Activated naive CD8-positive, alpha-beta T cell treated with anti-CD3 and anti-CD28 coated beads, Interleukin-2, amount 50 U/mL, for 16 hours (primary cell): ENCODE measurements around the gene CMKLR1.

Experiments used
- DNase-seq: peaks from one replicate; pipeline ENCODE4 v3.0.0-alpha.2; 2020; ENCODE audit warnings: low read depth, low spot score

CMKLR1 gene

DNA sequence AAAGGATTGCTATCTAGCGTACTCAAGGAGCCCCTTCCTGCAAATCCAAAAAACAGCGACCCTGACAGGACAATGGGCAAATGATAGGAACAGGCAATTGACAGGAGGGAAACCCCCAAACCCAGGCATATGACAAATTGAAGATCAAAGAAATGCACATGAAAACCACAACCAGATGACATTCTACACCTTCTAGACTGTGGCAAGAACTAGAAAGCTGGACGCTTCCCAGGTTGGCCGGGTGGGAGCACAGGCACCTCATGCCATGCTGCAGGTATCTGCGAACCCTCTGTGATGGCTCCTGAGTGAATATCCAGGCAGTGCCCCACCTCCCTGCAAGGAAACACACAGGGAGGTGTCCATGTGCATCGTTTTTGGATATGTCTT, 37.1 kb downstream of the CMKLR1 start:
- no peak for DNase-seq

DNA sequence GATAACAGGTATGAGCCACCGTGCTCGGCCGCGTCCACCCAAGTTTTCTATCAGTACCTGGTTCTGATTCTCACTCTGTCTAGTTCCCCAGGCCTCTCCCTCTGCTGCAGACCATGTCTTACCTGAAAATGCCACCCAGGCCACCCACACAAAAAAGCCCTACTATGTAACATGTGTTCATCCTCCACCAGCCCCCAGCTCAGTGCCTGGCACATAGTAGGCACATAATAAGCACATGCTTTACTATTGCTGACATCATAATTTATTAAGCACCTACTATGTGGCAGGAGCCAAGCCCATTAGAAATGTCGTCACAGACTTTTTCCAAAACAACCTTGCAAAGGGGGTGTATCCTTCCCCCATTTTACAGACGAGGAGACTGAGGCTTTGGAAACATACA, 37.8 kb downstream of the CMKLR1 start:
- DNase-seq: no peak

DNA sequence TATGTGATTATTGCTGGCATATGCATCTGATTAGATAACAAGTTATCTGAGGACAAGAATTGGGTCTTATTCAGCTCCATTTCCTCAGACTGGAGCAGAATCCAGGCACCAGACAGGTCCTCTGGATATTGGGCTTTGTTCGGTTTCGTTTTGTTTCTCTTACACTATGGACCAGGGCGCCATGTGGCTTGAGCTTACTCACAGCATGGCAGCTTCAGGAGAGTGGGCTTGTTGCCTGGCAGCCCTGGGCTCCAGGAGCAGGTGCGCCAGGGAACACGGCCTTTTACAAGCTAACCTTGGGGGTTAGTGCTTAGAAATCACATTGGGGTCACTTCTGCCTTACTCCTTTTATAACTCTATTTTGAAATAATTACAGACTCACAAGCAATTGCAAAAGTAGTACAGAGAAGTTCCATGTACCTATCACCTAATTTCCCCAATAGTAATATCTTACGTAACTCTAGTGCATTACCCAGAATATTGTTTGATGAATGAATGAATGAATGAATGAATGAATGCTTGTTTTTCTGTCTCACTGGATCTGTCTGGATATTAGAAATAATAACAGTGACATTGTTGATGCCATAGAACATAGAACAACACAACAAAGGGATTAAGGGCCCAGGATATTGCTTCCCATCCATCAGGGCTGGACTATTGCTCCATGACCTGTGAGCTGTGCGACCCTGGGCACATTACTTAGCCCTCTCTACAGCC, 39.0 kb downstream of the CMKLR1 start:
- no peak for DNase-seq

DNA sequence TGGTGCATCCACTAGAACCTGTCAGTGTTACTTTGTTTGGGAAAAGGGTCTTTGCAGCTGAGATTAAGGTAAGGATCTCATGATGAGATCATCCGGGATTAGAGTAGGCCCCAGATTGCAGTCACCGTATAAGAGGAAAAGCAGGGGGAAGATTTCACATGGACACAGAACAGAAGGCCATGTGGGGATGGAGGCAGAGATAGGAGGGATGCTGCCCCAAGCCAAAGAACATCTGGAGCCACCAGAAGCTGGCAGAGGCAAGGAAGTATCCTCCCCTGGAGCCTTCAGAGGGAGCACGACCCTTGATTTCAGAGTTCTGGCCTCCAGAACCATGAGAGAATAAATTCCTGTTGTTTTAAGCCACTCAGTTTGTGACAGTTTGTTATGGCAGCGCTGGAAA, 39.6 kb downstream of the CMKLR1 start:
- no peak for DNase-seq

DNA sequence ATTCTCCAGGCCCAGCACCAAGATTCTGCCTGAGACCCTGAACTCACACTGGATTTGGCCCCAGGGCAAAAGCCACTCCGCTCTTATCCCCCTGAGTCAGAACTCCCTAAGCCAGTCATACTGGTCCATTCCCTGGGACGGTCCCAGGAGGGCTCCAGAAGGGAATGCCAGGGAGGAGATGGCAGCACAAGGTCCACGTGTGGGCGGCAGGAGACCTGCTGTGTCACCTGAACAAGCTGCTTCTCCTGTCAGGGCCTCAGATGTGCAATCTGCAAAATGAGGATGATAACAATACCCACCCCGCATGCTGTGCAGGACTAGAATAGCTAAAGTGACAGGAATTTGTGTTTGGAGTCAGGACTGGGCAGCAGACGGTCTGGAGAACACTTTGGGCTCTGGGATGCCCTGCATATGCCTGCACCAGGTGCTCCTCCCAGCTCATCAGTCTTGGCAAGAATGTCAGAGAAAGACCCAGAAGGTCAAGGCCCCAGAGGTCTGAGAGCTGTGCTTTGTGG, 40.3 kb downstream of the CMKLR1 start:
- DNase-seq: no peak

GRCh38 chr12:108297895-108298760, 41.0 kb downstream of the CMKLR1 start:
- DNase-seq: no peak

DNA sequence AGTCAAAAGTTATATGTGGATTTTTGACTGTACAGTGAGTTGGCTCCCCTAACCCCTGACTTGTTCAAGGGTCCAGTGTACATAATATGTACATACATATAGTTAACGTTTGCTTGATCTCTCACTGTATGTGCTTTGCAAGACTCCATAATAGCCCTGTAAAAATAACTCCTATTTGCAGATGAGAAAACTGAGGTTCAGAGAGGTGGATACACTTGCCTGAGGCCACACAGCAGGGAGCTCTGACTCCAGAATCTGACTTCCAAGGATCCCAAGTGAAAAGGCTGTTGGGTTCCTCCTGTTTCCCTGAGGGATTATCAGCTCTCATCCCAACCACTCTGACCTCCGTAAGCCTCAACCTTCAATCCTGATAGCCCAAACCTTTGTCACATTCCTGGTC, 41.7 kb downstream of the CMKLR1 start:
- no peak for DNase-seq

- no peak for DNase-seq
Measured at GRCh38 chr12:108296945-108297344, 42.2 kb downstream of the CMKLR1 start.

DNA sequence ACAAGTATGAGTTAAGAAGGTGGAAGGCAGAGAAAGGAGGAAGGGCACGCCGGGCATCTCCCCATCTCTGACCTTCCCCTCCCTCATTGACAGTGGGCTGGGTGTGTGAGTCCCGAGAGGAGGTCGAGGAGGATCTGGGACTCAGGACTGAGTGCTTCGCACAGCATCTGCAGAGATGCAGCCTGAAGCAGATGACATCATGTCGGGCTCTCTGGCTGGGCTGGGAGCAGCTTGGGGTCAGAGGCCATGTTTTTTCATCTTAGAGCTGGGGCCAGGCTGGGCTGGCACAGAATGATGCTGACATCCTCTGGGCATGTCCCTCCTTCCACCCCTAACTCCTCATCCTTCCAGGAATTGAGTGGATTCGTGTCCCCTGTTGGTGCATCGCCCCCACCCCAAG, 43.5 kb downstream of the CMKLR1 start:
- no peak for DNase-seq

DNA sequence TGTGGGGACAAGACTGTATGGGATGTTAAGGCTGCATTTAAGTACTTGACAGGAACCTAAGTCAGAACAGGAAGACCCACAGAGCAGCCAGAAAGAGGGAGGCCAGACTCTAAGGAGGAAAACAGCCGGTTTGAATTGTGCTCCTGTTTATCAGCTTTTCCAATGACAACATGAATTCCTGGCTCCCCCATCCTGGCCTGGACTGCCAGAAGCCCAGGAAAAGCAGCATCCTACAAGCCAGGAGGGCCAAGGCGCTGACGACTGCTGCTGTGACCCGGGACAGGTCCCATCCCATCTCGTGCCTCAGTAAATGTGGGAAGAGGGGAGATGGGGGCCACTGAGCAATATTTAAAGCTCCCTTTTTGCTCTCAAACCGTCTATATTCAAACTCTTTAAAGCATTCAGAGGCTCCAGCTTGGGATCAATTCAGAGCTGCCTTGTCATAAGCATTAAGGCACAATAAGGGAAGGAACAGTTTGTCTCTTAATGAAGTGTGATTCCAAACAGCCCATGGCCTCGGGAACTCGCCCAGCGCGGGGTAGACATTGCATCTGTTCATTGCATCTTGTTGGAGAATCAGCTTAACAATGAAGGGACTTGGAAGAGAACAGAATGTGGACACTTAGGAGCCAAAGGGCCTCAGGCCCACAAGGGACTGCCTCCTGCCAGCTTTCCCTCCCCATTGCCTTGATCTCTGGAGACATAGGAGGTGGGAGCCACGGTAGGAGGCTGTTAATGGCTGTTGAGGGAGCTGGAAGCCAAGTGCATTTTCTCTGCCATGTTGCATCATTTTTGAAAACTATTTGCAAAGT, 49.6 kb downstream of the CMKLR1 start:
- DNase-seq: no peak

DNA sequence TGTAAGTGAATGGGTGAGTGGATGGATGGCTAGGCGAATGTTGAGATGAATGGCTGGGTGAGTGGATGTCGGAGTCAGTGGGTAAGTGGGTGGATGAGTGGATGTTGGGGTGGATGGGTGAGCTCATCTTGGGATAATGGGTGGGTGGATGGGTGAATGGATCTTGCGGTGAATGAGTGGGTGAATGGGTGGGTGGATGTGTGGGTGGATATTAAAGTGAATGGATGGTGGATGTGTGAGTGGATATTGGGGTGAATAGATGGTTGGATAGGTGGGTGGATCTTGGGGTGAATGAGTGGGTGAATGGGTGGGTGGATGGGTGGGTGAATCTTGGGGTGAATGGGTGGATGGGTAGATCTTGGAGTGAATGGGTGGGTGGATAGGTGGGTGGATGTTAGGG, 51.9 kb downstream of the CMKLR1 start:
- DNase-seq: no peak

DNA sequence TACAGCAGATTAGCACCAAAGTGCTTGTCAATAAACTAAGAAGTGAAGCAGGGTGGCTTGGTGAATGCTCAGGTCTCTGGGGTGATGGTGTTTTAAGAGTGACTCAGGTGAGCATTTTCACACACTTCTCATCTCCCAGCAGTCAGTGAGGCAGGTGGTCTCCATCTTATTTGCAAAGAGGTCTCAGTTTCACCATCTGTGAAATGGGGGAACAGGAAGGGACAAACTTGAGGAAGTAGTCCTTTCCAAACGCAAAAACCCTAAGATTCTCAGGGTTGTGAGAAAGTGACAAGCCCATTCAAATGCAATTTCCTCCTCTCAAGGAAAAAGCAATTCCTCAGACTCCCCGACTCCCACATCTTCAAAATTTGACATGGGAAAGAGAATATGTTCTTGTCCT, 54.1 kb downstream of the CMKLR1 start:
- no peak for DNase-seq

DNA sequence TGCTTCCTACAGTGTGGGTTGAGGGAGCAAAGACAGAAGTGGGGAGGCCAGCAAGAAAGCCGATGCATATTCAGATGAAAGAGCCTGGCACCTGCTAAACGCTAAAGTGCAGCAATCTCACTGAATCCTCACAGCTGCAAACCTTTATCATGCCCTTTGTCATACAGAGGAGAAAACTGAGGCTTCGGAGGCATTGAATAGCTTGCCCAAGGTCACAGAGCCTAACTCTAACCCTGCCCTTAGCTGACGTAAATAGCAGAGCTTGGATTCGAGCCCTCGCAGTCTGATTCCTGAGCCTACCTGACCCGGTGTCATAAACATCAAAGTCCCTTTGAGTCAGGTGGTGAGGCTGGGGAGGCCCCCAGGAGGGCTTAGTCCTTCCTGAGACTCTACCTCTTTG, 54.9 kb downstream of the CMKLR1 start:
- no peak for DNase-seq

DNA sequence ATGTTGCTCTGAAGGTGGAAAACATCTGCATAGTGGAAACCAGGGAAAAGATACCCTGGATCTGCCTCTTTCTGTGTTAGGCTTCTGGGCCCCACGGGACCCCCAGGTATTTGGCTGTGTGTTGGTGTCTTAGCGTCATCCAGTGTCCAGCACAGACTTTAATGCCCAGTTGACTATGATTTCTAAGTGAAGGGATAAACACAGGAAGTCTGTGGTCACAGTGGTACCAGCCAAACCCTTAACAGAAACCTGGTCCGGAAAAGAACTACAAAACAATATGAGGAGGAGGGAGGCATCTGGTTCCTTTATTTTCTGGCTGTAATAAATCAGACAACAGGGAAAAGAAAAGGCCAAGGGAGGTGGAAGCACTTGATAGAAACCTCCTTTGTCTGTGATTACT, 56.4 kb downstream of the CMKLR1 start:
- DNase-seq: no peak

DNA sequence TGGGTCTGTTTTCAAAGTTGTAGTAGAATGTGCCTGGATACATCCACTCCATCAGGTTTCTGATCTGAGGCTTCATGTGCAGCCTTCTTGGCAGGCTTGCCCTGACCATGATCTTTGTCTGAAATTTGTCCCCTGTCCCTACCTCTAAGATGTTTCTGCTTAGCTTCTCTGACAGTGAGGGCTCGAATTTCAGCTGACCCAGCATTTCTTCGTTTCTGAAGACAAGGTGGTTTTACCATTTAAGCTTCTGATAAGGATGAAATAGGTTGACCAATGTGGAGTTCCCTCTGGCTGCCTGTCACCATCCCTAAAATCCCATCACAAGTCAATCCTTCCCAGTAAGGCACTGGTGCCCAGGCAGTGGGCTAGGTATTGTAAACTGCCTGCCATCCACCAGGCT, 57.0 kb downstream of the CMKLR1 start:
- DNase-seq: no peak

GRCh38 chr12:108277613-108278012, 61.5 kb downstream of the CMKLR1 start:
- DNase-seq: no peak

DNA sequence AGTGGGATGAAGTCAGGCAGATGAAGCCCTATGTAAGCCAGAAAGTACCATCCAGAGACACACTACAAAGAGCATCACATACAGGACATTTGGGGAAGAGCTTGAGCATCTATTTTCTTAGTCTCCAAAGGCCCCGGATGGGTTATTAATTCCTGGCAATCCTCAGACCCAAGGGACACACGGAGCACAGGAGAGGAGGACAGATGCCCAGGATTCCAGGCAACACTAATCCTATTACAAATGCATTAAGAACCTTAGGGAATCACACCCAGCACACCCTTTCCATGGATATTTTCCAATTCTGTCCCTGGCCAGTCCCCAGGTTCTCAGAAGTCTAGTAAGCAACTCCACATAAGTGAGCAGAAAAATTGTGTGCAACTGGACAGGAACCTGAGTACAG, 65.9 kb downstream of the CMKLR1 start:
- DNase-seq: no peak

DNA sequence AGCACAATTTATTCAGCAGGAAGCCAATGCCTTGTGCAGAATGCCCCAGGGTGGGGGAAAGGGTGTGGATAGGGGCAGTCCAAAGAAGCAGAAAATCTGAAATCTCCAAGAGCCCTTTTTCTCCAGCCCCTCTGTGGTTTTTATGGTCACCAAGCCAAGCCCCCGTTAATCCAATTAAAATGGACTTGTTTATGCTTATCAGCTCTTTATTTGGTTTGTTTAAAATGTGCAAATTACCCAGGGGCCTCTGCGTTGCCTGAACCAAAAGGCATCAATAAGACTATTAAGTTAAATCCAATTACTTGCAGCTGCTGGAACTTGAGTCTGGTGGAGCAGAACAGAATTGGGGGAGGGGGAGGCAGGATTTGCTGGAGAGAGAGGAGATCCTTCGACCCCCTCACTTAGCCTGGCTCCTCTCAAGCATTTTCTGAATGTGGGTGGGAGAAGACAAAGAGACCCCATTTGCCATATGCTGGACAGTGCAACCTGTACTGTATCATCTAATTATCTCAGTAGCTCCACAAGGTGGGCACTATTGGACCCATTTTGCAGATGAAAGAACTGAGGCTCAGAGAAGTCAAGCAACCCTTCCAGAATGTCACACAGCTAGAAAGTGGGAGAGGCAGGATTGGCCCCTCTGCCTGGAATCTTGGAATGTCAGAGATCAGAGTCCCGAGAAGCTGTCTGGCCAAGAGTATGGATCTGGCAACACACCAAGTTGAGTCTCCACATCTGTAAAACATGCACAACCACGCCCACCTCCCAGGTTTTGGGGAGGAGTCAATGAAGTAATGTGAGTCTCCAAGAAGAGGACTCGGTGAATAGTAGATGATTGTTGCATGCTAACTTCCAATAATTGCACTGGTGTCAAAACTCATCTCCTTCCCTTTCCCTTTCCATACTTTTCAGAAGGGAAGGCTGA, 66.9 kb downstream of the CMKLR1 start:
- no peak for DNase-seq

DNA sequence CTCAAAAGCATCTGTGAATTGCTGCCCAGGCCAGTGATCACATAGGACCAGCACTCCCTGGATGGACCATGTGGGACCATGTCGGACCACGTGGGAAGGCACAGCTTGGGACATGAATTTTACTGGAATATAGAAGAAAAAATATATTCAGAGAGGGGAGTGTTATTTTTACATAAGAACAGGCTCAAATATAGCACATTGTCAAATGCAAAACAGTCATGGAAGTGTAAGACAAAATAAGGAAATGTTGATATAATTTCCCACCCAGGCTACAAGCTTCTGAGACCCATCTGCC, 68.3 kb downstream of the CMKLR1 start:
- no peak for DNase-seq

- no peak for DNase-seq
Measured at GRCh38 chr12:108270035-108270848, 68.9 kb downstream of the CMKLR1 start.
